ENCODE measurements around the gene REPIN1. TPM values are rescaled to one million over a fixed set of nuclear protein-coding genes. Genes with fewer than 3 reads are reported as not detected.

REPIN1 gene
- total RNA-seq, 1 donor from 2014 or later: 67.2 TPM

GRCh38 chr7:150412016-150412415, 43.4 kb downstream of the REPIN1 start:
- Mint-ChIP-seq H3K4me1 (ENCODE audit: low read depth) (peaks cover 10% of the 10 kb centered on the region), H3K4me3 (no peak overlapping the region), H3K36me3 (ENCODE audit: low read depth) (peaks cover 27% of the 10 kb centered on the region), H3K27me3 (ENCODE audit: insufficient read depth) (peaks cover 1% of the 10 kb centered on the region), H3K27ac (no peak overlapping the region), H3K9me3 (no peaks in the 10 kb centered on the region)
- intact Hi-C loops (cut with micrococcal nuclease): no loop called here
- no peak for DNase-seq (ENCODE audit: low spot score)

- Mint-ChIP-seq H3K9me3 (no peaks in the 10 kb centered on the region), H3K4me1 (ENCODE audit: low read depth) (peaks cover 7% of the 10 kb centered on the region), H3K36me3 (ENCODE audit: low read depth) (peaks cover 25% of the 10 kb centered on the region), H3K27me3 (ENCODE audit: insufficient read depth) (peaks cover 1% of the 10 kb centered on the region), H3K27ac (peak overlapping the region; percentile 13), H3K4me3 (no peak overlapping the region)
- DNase-seq (ENCODE audit: low spot score): no peak
- intact Hi-C loops (cut with micrococcal nuclease): no loop called here
Measured at GRCh38 chr7:150412518-150413488, 44.2 kb downstream of the REPIN1 start.

GRCh38 chr7:150413640-150414081, 45.0 kb downstream of the REPIN1 start:
- Mint-ChIP-seq H3K36me3 (ENCODE audit: low read depth) (peaks cover 22% of the 10 kb centered on the region), H3K27ac (no peak overlapping the region), H3K4me1 (ENCODE audit: low read depth) (peaks cover 3% of the 10 kb centered on the region), H3K4me3 (no peak overlapping the region), H3K27me3 (ENCODE audit: insufficient read depth) (peaks cover 1% of the 10 kb centered on the region), H3K9me3 (no peaks in the 10 kb centered on the region)
- intact Hi-C loops (cut with micrococcal nuclease): no loop called here
- no peak for DNase-seq (ENCODE audit: low spot score)

- H3K9me3 Mint-ChIP-seq: no peaks in the 10 kb centered on the region
- intact Hi-C loops (cut with micrococcal nuclease): no loop called here
- no peak overlapping the region for H3K27ac Mint-ChIP-seq
- H3K27me3 Mint-ChIP-seq (ENCODE audit: insufficient read depth): peaks cover 1% of the 10 kb centered on the region
- peaks cover 16% of the 10 kb centered on the region for H3K36me3 Mint-ChIP-seq (ENCODE audit: low read depth)
- DNase-seq (ENCODE audit: low spot score): no peak
- peaks cover 4% of the 10 kb centered on the region for H3K4me1 Mint-ChIP-seq (ENCODE audit: low read depth)
- H3K4me3 Mint-ChIP-seq: no peak overlapping the region
Measured at GRCh38 chr7:150415161-150416153, 46.8 kb downstream of the REPIN1 start.

GRCh38 chr7:150417239-150417638, 48.6 kb downstream of the REPIN1 start:
- Mint-ChIP-seq H3K36me3 (ENCODE audit: low read depth) (peaks cover 5% of the 10 kb centered on the region), H3K9me3 (no peaks in the 10 kb centered on the region), H3K4me3 (no peak overlapping the region), H3K4me1 (ENCODE audit: low read depth) (peaks cover 12% of the 10 kb centered on the region), H3K27ac (no peak overlapping the region), H3K27me3 (ENCODE audit: insufficient read depth) (peaks cover 3% of the 10 kb centered on the region)
- intact Hi-C loops (cut with micrococcal nuclease): no loop called here
- DNase-seq (ENCODE audit: low spot score): no peak

- no peak overlapping the region for H3K4me3 Mint-ChIP-seq
- intact Hi-C loops (cut with micrococcal nuclease): no loop called here
- no peak for DNase-seq (ENCODE audit: low spot score)
Measured at GRCh38 chr7:150417863-150418262, 49.2 kb downstream of the REPIN1 start.

GRCh38 chr7:150420242-150420641, 51.6 kb downstream of the REPIN1 start:
- H3K4me3 Mint-ChIP-seq: no peak overlapping the region
- H3K27me3 Mint-ChIP-seq (ENCODE audit: insufficient read depth): peaks cover 5% of the 10 kb centered on the region
- H3K36me3 Mint-ChIP-seq (ENCODE audit: low read depth): no peaks in the 10 kb centered on the region
- DNase-seq (ENCODE audit: low spot score): no peak
- H3K9me3 Mint-ChIP-seq: no peaks in the 10 kb centered on the region
- H3K4me1 Mint-ChIP-seq (ENCODE audit: low read depth): peaks cover 12% of the 10 kb centered on the region
- H3K27ac Mint-ChIP-seq: no peak overlapping the region
- intact Hi-C loops (cut with micrococcal nuclease): no loop called here

More at GRCh38 chr7:150417863-150418262, 49.2 kb downstream of the REPIN1 start:
- Mint-ChIP-seq H3K9me3 (no peaks in the 10 kb centered on the region), H3K27me3 (ENCODE audit: insufficient read depth) (peaks cover 5% of the 10 kb centered on the region), H3K36me3 (ENCODE audit: low read depth) (peaks cover 2% of the 10 kb centered on the region), H3K27ac (no peak overlapping the region), H3K4me1 (ENCODE audit: low read depth) (peaks cover 12% of the 10 kb centered on the region)

GRCh38 chr7:150420987-150421674, 52.5 kb downstream of the REPIN1 start:
- peaks cover 5% of the 10 kb centered on the region for H3K27me3 Mint-ChIP-seq (ENCODE audit: insufficient read depth)
- peak; percentile 80 for DNase-seq (ENCODE audit: low spot score)
- H3K9me3 Mint-ChIP-seq: no peaks in the 10 kb centered on the region
- intact Hi-C loops (cut with micrococcal nuclease): loop anchor here (1.0 kb wide), 5 partner anchors 14 to 336 kb away; partner anchors contain the start of gene ZNF775
- no peak overlapping the region for H3K4me3 Mint-ChIP-seq
- H3K36me3 Mint-ChIP-seq (ENCODE audit: low read depth): no peaks in the 10 kb centered on the region
- peaks cover 12% of the 10 kb centered on the region for H3K4me1 Mint-ChIP-seq (ENCODE audit: low read depth)
- H3K27ac Mint-ChIP-seq: no peak overlapping the region

GRCh38 chr7:150421831-150422230, 53.2 kb downstream of the REPIN1 start:
- Mint-ChIP-seq H3K9me3 (no peaks in the 10 kb centered on the region), H3K4me1 (ENCODE audit: low read depth) (peaks cover 12% of the 10 kb centered on the region), H3K27me3 (ENCODE audit: insufficient read depth) (peaks cover 5% of the 10 kb centered on the region), H3K36me3 (ENCODE audit: low read depth) (no peaks in the 10 kb centered on the region), H3K4me3 (no peak overlapping the region), H3K27ac (no peak overlapping the region)
- intact Hi-C loops (cut with micrococcal nuclease): loop anchor here (1.0 kb wide), 5 partner anchors 15 to 335 kb away; partner anchors contain the start of gene ZNF775
- DNase-seq (ENCODE audit: low spot score): no peak

Other genes with a start within 250 kb of the REPIN1 start
- 24.9 and 26.1 TPM in 2 replicates for gene LRRC61, start 45.5 kb upstream of the REPIN1 start, total RNA-seq
- gene ACTR3C, start 45.3 kb upstream of the REPIN1 start, total RNA-seq: 8.2 and 9.8 TPM in 2 replicates
- not detected in 2 replicates for gene RARRES2, start 27.2 kb upstream of the REPIN1 start, total RNA-seq
- 3.9 and 4.5 TPM in 2 replicates for gene ZNF775, start 10.5 kb downstream of the REPIN1 start, total RNA-seq
- gene GIMAP8, start 81.8 kb downstream of the REPIN1 start, total RNA-seq: 9.2 and 9.4 TPM in 2 replicates
- 46.9 and 55.1 TPM in 2 replicates for gene GIMAP7, start 146.1 kb downstream of the REPIN1 start, total RNA-seq
- 84.2 and 87.4 TPM in 2 replicates for gene GIMAP4, start 198.6 kb downstream of the REPIN1 start, total RNA-seq

Data from activated T-helper 1 cell treated with anti-CD3 and anti-CD28 coated beads, Interleukin-12 subunit alpha, Interleukin-12 subunit beta, Interleukin-2, Interleukin-4 antibody, amounts not matched to agents 30 ng/mL and 10 ng/mL and 1 ng/mL, durations not matched to agents 14 hours and 24 hours and 36 hours (primary cell).